Panc1 (cell line): ENCODE results near the gene TENT5C. TPM values are rescaled to one million over a fixed set of nuclear protein-coding genes. Genes with fewer than 3 reads are reported as not detected.

Experiments used
- ATAC-seq: fragments of 200-7000 bp; cut with Tn5 transposase; 2 replicates; pipeline ENCODE4 v1.9.1; 2020; ENCODE audit warnings: mild to moderate bottlenecking, moderate library complexity
- BruUV-seq: library from RNA; stranded (reverse); fragments of 400-500 nt; replicated peaks from 2 replicates; lab custom pipeline; 2021; lab: Mats Ljungman, UMichigan
- CTCF ChIA-PET: fragments of 300-600 bp; sonication (Branson Sonifier 250); formaldehyde crosslinking; loops from one replicate; lab custom pipeline; 2022; ENCODE audit warnings: antibody characterized with exemption; lab: Charles Lee
- POLR2A ChIA-PET: fragments of 300-600 bp; sonication (Branson Sonifier 250); formaldehyde crosslinking; loops from one replicate; lab custom pipeline; 2022; ENCODE audit warnings: antibody characterized with exemption; lab: Charles Lee
- DNase-seq: peaks from one replicate; pipeline ENCODE4 v3.0.0-alpha.2; 2010; ENCODE audit warnings: low read depth, low spot score
- H3K27ac ChIP-seq: 2 replicates; pipeline ENCODE4 v1.5.1; 2011; ENCODE audit warnings: mild to moderate bottlenecking, low read length, inconsistent platforms
- H3K27me3 ChIP-seq: fragments of 200-500 bp; sonication (Bioruptor generic); 2 replicates; pipeline ENCODE4 v1.6.0; 2014; ENCODE audit warnings: low read length, inconsistent platforms; ENCODE audit not compliant: control insufficient read depth, insufficient read depth
- H3K36me3 ChIP-seq: fragments of 200-500 bp; sonication (Bioruptor generic); 2 replicates; pipeline ENCODE4 v1.5.1; 2014; ENCODE audit warnings: inconsistent platforms, mild to moderate bottlenecking, low read length, moderate library complexity; ENCODE audit not compliant: control insufficient read depth, insufficient read depth
- H3K4me1 ChIP-seq: 2 replicates; pipeline ENCODE4 v1.5.1; 2011; ENCODE audit warnings: inconsistent platforms, mild to moderate bottlenecking, low read length, moderate library complexity; ENCODE audit not compliant: control insufficient read depth, insufficient read depth
- H3K4me3 ChIP-seq, 2 experiments: 2 replicates each; pipeline ENCODE4 v1.5.1; 2011 to 2012; ENCODE audit warnings: low read depth in 2 of 2, low read length in 2 of 2, mild to moderate bottlenecking in 2 of 2, inconsistent platforms in 1 of 2, moderate library complexity in 1 of 2
- H3K9me3 ChIP-seq: fragments of 200-500 bp; sonication (Bioruptor generic); 2 replicates; pipeline ENCODE4 v1.5.1; 2014; ENCODE audit warnings: low read depth, mild to moderate bottlenecking, inconsistent platforms, low read length, moderate library complexity; ENCODE audit not compliant: control insufficient read depth, insufficient read depth
- CTCF ChIP-seq: fragments of 450-650 bp; IDR thresholded peaks from 2 replicates; pipeline ENCODE4 v1.5.1; 2017; ENCODE audit warnings: mild to moderate bottlenecking
- POLR2AphosphoS5 ChIP-seq: IDR thresholded peaks from 2 replicates; pipeline ENCODE4 v1.6.1; 2012; ENCODE audit warnings: mild to moderate bottlenecking, low read depth, low read length, moderate library complexity
- REST ChIP-seq, 2 experiments: IDR thresholded peaks; 2 replicates each; pipeline ENCODE4 v1.6.1; 2011 to 2012; ENCODE audit warnings: low read depth in 2 of 2, control low read depth in 1 of 2, low read length in 1 of 2, mild to moderate bottlenecking in 1 of 2, moderate library complexity in 1 of 2; ENCODE audit not compliant: insufficient read depth in 1 of 2
- SIN3A ChIP-seq: IDR thresholded peaks from 2 replicates; pipeline ENCODE4 v1.6.1; 2012; ENCODE audit warnings: low read depth, mild to moderate bottlenecking, low read length, moderate library complexity, borderline replicate concordance; ENCODE audit not compliant: insufficient read depth
- TCF7L2 ChIP-seq: IDR thresholded peaks from 2 replicates; pipeline ENCODE4 v1.6.1; 2011; ENCODE audit warnings: mild to moderate bottlenecking, low read depth, low read length, inconsistent platforms
- in situ Hi-C: cut with HindIII; loops from 2 replicates; pipeline ENCODE4 v1.10.0; 2016; ENCODE audit warnings: low sequenced_read_pairs, low pct_unique_long_range_greater_than_20kb
- intact Hi-C: fragments of 100-400 bp; cut with micrococcal nuclease; formaldehyde crosslinking; loops from one replicate; pipeline ENCODE4 v1.10.0; 2022; ENCODE audit not compliant: unreplicated experiment
- total RNA-seq: library from RNA; stranded (reverse); gene quantifications from one replicate; pipeline ENCODE4 v1.2.1, GENCODE V29; 2021; ENCODE audit not compliant: unreplicated experiment

Gene TENT5C
- total RNA-seq, 1 experiment from 2014 or later = 8.9 TPM

GRCh38 chr1:117586337-117586736, 19.5 kb upstream of the TENT5C start:
- no peak for TF ChIP-seq POLR2AphosphoS5
- no peak for TF ChIP-seq SIN3A
- TF ChIP-seq CTCF = no peak
- no peak for TF ChIP-seq TCF7L2
- TF ChIP-seq REST (IDR thresholded peaks at IDR 0.05; ENCODE audit: insufficient read depth in 1 of 2, low read depth in 2 of 2, low read length in 1 of 2) = no peak
- no peaks in the 10 kb centered on the region for H3K27me3 ChIP-seq
- intact Hi-C loops = no loop called here
- H3K27ac ChIP-seq = no peak overlapping the region
- ATAC-seq (no peak), DNase-seq (no peak)
- H3K4me3 ChIP-seq = no peak overlapping the region
- in situ Hi-C loops = no loop called here
- no peaks in the 10 kb centered on the region for H3K4me1 ChIP-seq
- POLR2A ChIA-PET = no interaction called here
- no TSS peak for BruUV-seq
- CTCF ChIA-PET = no interaction called here
- H3K9me3 ChIP-seq = no peaks in the 10 kb centered on the region
- no peaks in the 10 kb centered on the region for H3K36me3 ChIP-seq

GRCh38 chr1:117586747-117587498, 18.9 kb upstream of the TENT5C start:
- Histone ChIP-seq H3K36me3 (no peaks in the 10 kb centered on the region), H3K27ac (no peak overlapping the region), H3K27me3 (no peaks in the 10 kb centered on the region), H3K9me3 (no peaks in the 10 kb centered on the region), H3K4me1 (no peaks in the 10 kb centered on the region), H3K4me3 (no peak overlapping the region)
- in situ Hi-C loops = no loop called here
- DNase-seq (no peak), ATAC-seq (no peak)
- TF ChIP-seq REST (IDR thresholded peaks at IDR 0.05; ENCODE audit: insufficient read depth in 1 of 2, low read depth in 2 of 2, low read length in 1 of 2) (no peak), POLR2AphosphoS5 (no peak), SIN3A (no peak), CTCF (no peak)
- BruUV-seq = no TSS peak
- POLR2A ChIA-PET = no interaction called here
- CTCF ChIA-PET = no interaction called here
- intact Hi-C loops = no loop called here
